K562 (cell line): ENCODE measurements around the gene TMSB15C. TPM values are rescaled to one million over a fixed set of nuclear protein-coding genes. Genes with fewer than 3 reads are reported as not detected.

ENCODE experiments used
- ATAC-seq: fragments of 200-7000 bp; cut with Tn5 transposase; 3 replicates; pipeline ENCODE4 v1.9.1; 2020; ENCODE audit warnings: moderate library complexity
- BruUV-seq: library from RNA; stranded (reverse); fragments of 400-500 nt; replicated peaks from 2 replicates; lab custom pipeline; 2021; lab: Mats Ljungman, UMichigan
- CTCF ChIA-PET: fragments of 300-600 bp; formaldehyde crosslinking; extraction: SDS; loops from one replicate; lab custom pipeline; 2021; ENCODE audit warnings: low intra/inter-chr PET ratio; lab: Yijun Ruan, JAX
- POLR2A ChIA-PET: fragments of 300-600, 350-650 bp; sonication (Branson Sonifier 250); formaldehyde crosslinking; extraction: SDS; loops from one replicate; lab custom pipeline; 2021; ENCODE audit warnings: antibody characterized with exemption, inconsistent platforms; lab: Yijun Ruan, JAX
- DNase-seq, 4 experiments: peaks; one replicate each; pipeline versions ENCODE4 v3.0.0 to v3.0.0-alpha.2; 2011 to 2018; ENCODE audit warnings: low spot score in 3 of 4, mixed read lengths in 3 of 4; ENCODE audit errors: extremely low read depth in 1 of 4
- FAIRE-seq: peaks from 2 replicates; lab custom pipeline; 2011; peaks lifted over from hg19 to GRCh38; lab: Jason Lieb, UNC
- H2AFZ ChIP-seq: 2 replicates; pipeline ENCODE4 v1.6.0; 2011; ENCODE audit warnings: low read depth, low read length, control low read depth, inconsistent platforms
- H3K27ac ChIP-seq: fragments of 200-600 bp; 3 replicates; pipeline ENCODE4 v1.8.0; 2011; ENCODE audit warnings: low read depth, mild to moderate bottlenecking, control low read depth, inconsistent platforms, low read length, moderate library complexity, mixed read lengths; ENCODE audit errors: extremely low read depth
- H3K27me3 ChIP-seq, 2 experiments: fragments of 300-600 bp in 1 of 2; 2 replicates in 1 of 2; 3 replicates in 1 of 2; pipeline versions ENCODE4 v1.6.0 to v1.8.0; 2011; ENCODE audit warnings: inconsistent platforms in 2 of 2, low read length in 2 of 2, mild to moderate bottlenecking in 1 of 2, mixed read lengths in 1 of 2, moderate library complexity in 1 of 2; ENCODE audit not compliant: control insufficient read depth in 2 of 2, insufficient read depth in 2 of 2
- H3K36me3 ChIP-seq: fragments of 300-600 bp; 3 replicates; pipeline ENCODE4 v1.8.0; 2011; ENCODE audit warnings: mild to moderate bottlenecking, low read length, inconsistent platforms; ENCODE audit not compliant: control insufficient read depth, insufficient read depth
- H3K4me1 ChIP-seq, 2 experiments: fragments of 200-600 bp in 1 of 2; replicated peaks in 1 of 2; 2 replicates in 1 of 2; 3 replicates in 1 of 2; pipeline versions ENCODE4 v1.5.1 to v1.8.0; 2011; ENCODE audit warnings: inconsistent platforms in 2 of 2, low read length in 2 of 2, mild to moderate bottlenecking in 1 of 2, mixed read lengths in 1 of 2, moderate library complexity in 1 of 2; ENCODE audit not compliant: control insufficient read depth in 2 of 2, insufficient read depth in 2 of 2
- H3K4me2 ChIP-seq: 2 replicates; pipeline ENCODE4 v1.6.1; 2011; ENCODE audit warnings: low read length, control low read depth, inconsistent platforms, mixed read lengths; ENCODE audit not compliant: insufficient read depth
- H3K4me3 ChIP-seq: fragments of 200-600 bp; sonication (generic), shearing (Covaris generic); 2 replicates; pipeline ENCODE4 v1.5.1; 2016; ENCODE audit warnings: control low read depth, inconsistent platforms
- H3K79me2 ChIP-seq: fragments of 200-600 bp; 3 replicates; pipeline ENCODE4 v1.8.0; 2011; ENCODE audit warnings: low read length, inconsistent platforms; ENCODE audit not compliant: control insufficient read depth, insufficient read depth
- H3K9ac ChIP-seq, 2 experiments: 2 replicates each; pipeline versions ENCODE4 v1.6.0 to v1.6.1; 2011; ENCODE audit warnings: low read depth in 2 of 2, low read length in 2 of 2, control low read depth in 1 of 2, inconsistent platforms in 1 of 2, mild to moderate bottlenecking in 1 of 2, mixed read lengths in 1 of 2; ENCODE audit not compliant: insufficient read depth in 1 of 2
- H3K9me1 ChIP-seq: one replicate; pipeline ENCODE4 v1.6.0; 2011; ENCODE audit warnings: inconsistent platforms, mild to moderate bottlenecking, low read length, moderate library complexity; ENCODE audit not compliant: control insufficient read depth, insufficient read depth
- H3K9me3 ChIP-seq: replicated peaks from 2 replicates; pipeline ENCODE4 v1.5.1; 2011; ENCODE audit warnings: low read depth, low read length, inconsistent platforms; ENCODE audit not compliant: control insufficient read depth, insufficient read depth
- H4K20me1 ChIP-seq: replicated peaks from 2 replicates; pipeline ENCODE4 v1.6.1; 2011; ENCODE audit warnings: low read length, inconsistent platforms, mixed read lengths; ENCODE audit not compliant: control insufficient read depth, insufficient read depth
- ATF1 ChIP-seq, 2 experiments: fragments of 450-650 bp in 1 of 2; IDR thresholded peaks; 2 replicates each; pipeline ENCODE4 v1.6.1; 2016; ENCODE audit warnings: missing compliant biosample characterization in 1 of 2, missing genetic modification characterization in 1 of 2
- CREM ChIP-seq: IDR thresholded peaks from 2 replicates; pipeline ENCODE4 v1.6.1; 2014; ENCODE audit warnings: antibody characterized with exemption, low read depth
- E2F6 ChIP-seq, 2 experiments: IDR thresholded peaks; 2 replicates each; pipeline ENCODE4 v1.6.1; 2011; ENCODE audit warnings: borderline replicate concordance in 1 of 2, control low read depth in 1 of 2, low read depth in 1 of 2, low read length in 1 of 2, mild to moderate bottlenecking in 1 of 2, mixed read lengths in 1 of 2, moderate library complexity in 1 of 2; ENCODE audit not compliant: insufficient read depth in 1 of 2, insufficient read length in 1 of 2, poor library complexity in 1 of 2, severe bottlenecking in 1 of 2; ENCODE audit errors: extremely low read depth in 1 of 2
- L3MBTL2 ChIP-seq: fragments of 450-650 bp; IDR thresholded peaks from 2 replicates; pipeline ENCODE4 v1.6.1; 2016; ENCODE audit warnings: mild to moderate bottlenecking, moderate library complexity
- NCOR1 ChIP-seq: fragments of 450-650 bp; IDR thresholded peaks from 2 replicates; pipeline ENCODE4 v1.6.1; 2016; ENCODE audit warnings: mild to moderate bottlenecking, moderate library complexity
- WGBS: fragments of 100-300 bp; shearing (Covaris generic); methylation state at CpG from one replicate; pipeline ENCODE4 v1.1.6; 2016; ENCODE audit warnings: low coverage, mixed read lengths; ENCODE audit not compliant: insufficient coverage; ENCODE audit errors: missing lambda C conversion rate; 5-methylcytosine and 5-hydroxymethylcytosine counted together
- in situ Hi-C: fragments of 300-500 bp; cut with MboI; formaldehyde crosslinking; loops from 4 replicates; pipeline ENCODE4 v1.15.0; 2018; ENCODE audit warnings: inconsistent platforms, mixed read lengths
- intact Hi-C: fragments of 100-400 bp; cut with micrococcal nuclease; formaldehyde crosslinking; loops from 2 replicates; pipeline ENCODE4 v1.14.2; 2022
- polyA plus RNA-seq, 8 experiments: library from polyadenylated mRNA; depleted of rRNA in 4 of 8; stranded (reverse) in 5 of 8; unstranded in 3 of 8; fragments of >200 nt; fragmentation: Nextera tagmentation in 2 of 8; fragmentation: Illumina TruSeq in 1 of 8; extraction: Ambion mirVana in 2 of 8; extraction: Trizol in 1 of 8; gene quantifications; 2 replicates each; pipeline versions ENCODE4 v1.2.1 to v1.2.3, GENCODE V29; 2011 to 2014; ENCODE audit warnings: inconsistent platforms in 1 of 8, missing spikeins in 1 of 8
- total RNA-seq, 7 experiments: library from RNA; depleted of rRNA in 6 of 7; stranded (reverse); fragments of >200 nt in 6 of 7; fragmentation: Illumina TruSeq in 2 of 7; extraction: Trizol in 2 of 7; gene quantifications; 2 replicates each; pipeline versions ENCODE4 v1.2.1 to v1.2.3, GENCODE V29; 2011 to 2021; ENCODE audit warnings: low replicate concordance in 1 of 7

The TMSB15C gene
- total and polyA plus RNA-seq, 9 of the 15 experiments (the other 6 are each of a cell fraction or from before 2014, with no cell fraction given) = 0.03 TPM; not detected in 8

GRCh38 chrX:104039689-104040505 is 36.1 kb downstream of the TMSB15C start, which contains the start of gene H2BW2:
H2BW2 (plus strand) TSS chrX:104039956; CDS start chrX:104039995, 39 bp downstream.
- Histone ChIP-seq H3K79me2 (no peaks in the 10 kb centered on the region), H2AFZ (no peak within 1 kb of the TSS), H3K9ac (no peak within 1 kb of the TSS), H3K4me3 (no peak within 1 kb of the TSS), H3K27me3 (peaks cover 0 to 12% of the 10 kb centered on the region in 2 experiments; a peak in 2 of 5 replicates), H3K9me3 (no peaks in the 10 kb centered on the region), H3K36me3 (no peaks in the 10 kb centered on the region), H3K27ac (no peak within 1 kb of the TSS), H3K9me1 (no peaks in the 10 kb centered on the region), H4K20me1 (no peaks in the 10 kb centered on the region), H3K4me2 (no peak within 1 kb of the TSS), H3K4me1 (no peaks in the 10 kb centered on the region)
- DNase-seq = no peak
- intact Hi-C loops = no loop called here
- in situ Hi-C loops = no loop called here
- ATAC-seq = no peak
- ChIA-PET POLR2A (no interaction called here), CTCF (no interaction called here)
- BruUV-seq = no TSS peak
- FAIRE-seq = no peak
- TF ChIP-seq E2F6 (IDR thresholded peaks at IDR 0.05; ENCODE audit: borderline replicate concordance in 1 of 2, extremely low read depth in 1 of 2, insufficient read depth in 1 of 2, insufficient read length in 1 of 2, low read depth in 1 of 2, low read length in 1 of 2, poor library complexity in 1 of 2, severe bottlenecking in 1 of 2) (peak; percentile 42 to 70), NCOR1 (no peak), ATF1 (CRISPR knock-in tag; IDR thresholded peaks at IDR 0.05) (no peak), ATF1 (tag; IDR thresholded peaks at IDR 0.05) (0 out of 2 replicates have a peak, but pooled peaks have one; percentile 22), CREM (peak; percentile 38; the same call in 1 of the 2 replicates), L3MBTL2 (peak; percentile 64)
- 7% methylated on average over 20 of the region's 39 CpGs for WGBS

Other genes starting within 250 kb of the TMSB15C start
Only the 7 nearest of the 8 such genes appear.
- not detected in 2 replicates for gene TMSB15B, start 113.6 kb downstream of the TMSB15C start, total RNA-seq (2014; rRNA removed)
- gene TMSB15B, start 113.6 kb downstream of the TMSB15C start, total RNA-seq (2014; rRNA removed; fragmentation: Illumina TruSeq; extraction: Trizol) = 0.22 TPM in 1 of 2 replicates, not detected in the other
- gene TMSB15B, start 113.6 kb downstream of the TMSB15C start, total RNA-seq (2015; rRNA removed; fragmentation: Illumina TruSeq; extraction: Trizol) = not detected in 2 replicates
- gene TMSB15B, start 113.6 kb downstream of the TMSB15C start, total RNA-seq (2021) = not detected in 2 replicates
- 0.77 TPM in 1 of 2 replicates, not detected in the other for gene TMSB15B, start 113.6 kb downstream of the TMSB15C start, polyA plus RNA-seq (2011; rRNA removed)
- gene TMSB15B, start 113.6 kb downstream of the TMSB15C start, polyA plus RNA-seq (2014; fragmentation: Illumina TruSeq; extraction: Trizol) = 0.14 TPM in 1 of 2 replicates, not detected in the other
- gene TMSB15B, start 113.6 kb downstream of the TMSB15C start, polyA plus RNA-seq (2014; fragmentation: Nextera tagmentation; extraction: Ambion mirVana) = under 1 TPM; 0.32 to 0.39 TPM
- 0.05 and 0.93 TPM in 2 replicates for gene TMSB15B, start 113.6 kb downstream of the TMSB15C start, polyA plus RNA-seq (2014; rRNA removed)
- gene H2BW1, start 62.5 kb downstream of the TMSB15C start, total RNA-seq (2014; rRNA removed) = not detected in 2 replicates
- not detected in 2 replicates for gene H2BW1, start 62.5 kb downstream of the TMSB15C start, total RNA-seq (2014; rRNA removed; fragmentation: Illumina TruSeq; extraction: Trizol)
- not detected in 2 replicates for gene H2BW1, start 62.5 kb downstream of the TMSB15C start, total RNA-seq (2015; rRNA removed; fragmentation: Illumina TruSeq; extraction: Trizol)
- not detected in 2 replicates for gene H2BW1, start 62.5 kb downstream of the TMSB15C start, total RNA-seq (2021)
- gene H2BW1, start 62.5 kb downstream of the TMSB15C start, polyA plus RNA-seq (2011; rRNA removed) = not detected in 2 replicates
- not detected in 2 replicates for gene H2BW1, start 62.5 kb downstream of the TMSB15C start, polyA plus RNA-seq (2014; fragmentation: Illumina TruSeq; extraction: Trizol)
- gene H2BW1, start 62.5 kb downstream of the TMSB15C start, polyA plus RNA-seq (2014; fragmentation: Nextera tagmentation; extraction: Ambion mirVana) = not detected
- gene H2BW1, start 62.5 kb downstream of the TMSB15C start, polyA plus RNA-seq (2014; rRNA removed) = not detected in 2 replicates
- gene H2BW2, start 36.3 kb downstream of the TMSB15C start, total RNA-seq (2014; rRNA removed) = 1.1 TPM in 1 of 2 replicates, not detected in the other
- not detected in 2 replicates for gene H2BW2, start 36.3 kb downstream of the TMSB15C start, total RNA-seq (2014; rRNA removed; fragmentation: Illumina TruSeq; extraction: Trizol)
- gene H2BW2, start 36.3 kb downstream of the TMSB15C start, total RNA-seq (2015; rRNA removed; fragmentation: Illumina TruSeq; extraction: Trizol) = not detected in 2 replicates
- not detected in 2 replicates for gene H2BW2, start 36.3 kb downstream of the TMSB15C start, total RNA-seq (2021)
- gene H2BW2, start 36.3 kb downstream of the TMSB15C start, polyA plus RNA-seq (2011; rRNA removed) = not detected in 2 replicates
- not detected in 2 replicates for gene H2BW2, start 36.3 kb downstream of the TMSB15C start, polyA plus RNA-seq (2014; fragmentation: Illumina TruSeq; extraction: Trizol)
- not detected for gene H2BW2, start 36.3 kb downstream of the TMSB15C start, polyA plus RNA-seq (2014; fragmentation: Nextera tagmentation; extraction: Ambion mirVana)
- not detected in 2 replicates for gene H2BW2, start 36.3 kb downstream of the TMSB15C start, polyA plus RNA-seq (2014; rRNA removed)
- gene ZCCHC18, start 36.3 kb upstream of the TMSB15C start, total RNA-seq (2014; rRNA removed) = not detected in 2 replicates
- gene ZCCHC18, start 36.3 kb upstream of the TMSB15C start, total RNA-seq (2014; rRNA removed; fragmentation: Illumina TruSeq; extraction: Trizol) = not detected in 2 replicates
- gene ZCCHC18, start 36.3 kb upstream of the TMSB15C start, total RNA-seq (2015; rRNA removed; fragmentation: Illumina TruSeq; extraction: Trizol) = not detected in 2 replicates
- not detected in 2 replicates for gene ZCCHC18, start 36.3 kb upstream of the TMSB15C start, total RNA-seq (2021)
- gene ZCCHC18, start 36.3 kb upstream of the TMSB15C start, polyA plus RNA-seq (2011; rRNA removed) = 0.15 TPM in 1 of 2 replicates, not detected in the other
- not detected in 2 replicates for gene ZCCHC18, start 36.3 kb upstream of the TMSB15C start, polyA plus RNA-seq (2014; fragmentation: Illumina TruSeq; extraction: Trizol)
- not detected for gene ZCCHC18, start 36.3 kb upstream of the TMSB15C start, polyA plus RNA-seq (2014; fragmentation: Nextera tagmentation; extraction: Ambion mirVana)
- gene ZCCHC18, start 36.3 kb upstream of the TMSB15C start, polyA plus RNA-seq (2014; rRNA removed) = not detected in 2 replicates
- gene SLC25A53, start 80.8 kb upstream of the TMSB15C start, total RNA-seq (2014; rRNA removed) = 7.7 and 10.8 TPM in 2 replicates
- gene SLC25A53, start 80.8 kb upstream of the TMSB15C start, total RNA-seq (2014; rRNA removed; fragmentation: Illumina TruSeq; extraction: Trizol) = 5.2 and 5.6 TPM in 2 replicates
- gene SLC25A53, start 80.8 kb upstream of the TMSB15C start, total RNA-seq (2015; rRNA removed; fragmentation: Illumina TruSeq; extraction: Trizol) = 7.8 and 8.6 TPM in 2 replicates
- 2.4 and 4.0 TPM in 2 replicates for gene SLC25A53, start 80.8 kb upstream of the TMSB15C start, total RNA-seq (2021)
- gene SLC25A53, start 80.8 kb upstream of the TMSB15C start, polyA plus RNA-seq (2011; rRNA removed) = 3.3 and 5.6 TPM in 2 replicates
- gene SLC25A53, start 80.8 kb upstream of the TMSB15C start, polyA plus RNA-seq (2014; fragmentation: Illumina TruSeq; extraction: Trizol) = 6.5 and 7.0 TPM in 2 replicates
- 1 to 10 TPM; 4.0 to 5.4 TPM for gene SLC25A53, start 80.8 kb upstream of the TMSB15C start, polyA plus RNA-seq (2014; fragmentation: Nextera tagmentation; extraction: Ambion mirVana)
- 4.9 and 5.8 TPM in 2 replicates for gene SLC25A53, start 80.8 kb upstream of the TMSB15C start, polyA plus RNA-seq (2014; rRNA removed)
- 13.7 and 14.2 TPM in 2 replicates for gene FAM199X, start 90.2 kb upstream of the TMSB15C start, total RNA-seq (2014; rRNA removed)
- 22.2 and 23.6 TPM in 2 replicates for gene FAM199X, start 90.2 kb upstream of the TMSB15C start, total RNA-seq (2014; rRNA removed; fragmentation: Illumina TruSeq; extraction: Trizol)
- 20.3 and 21.2 TPM in 2 replicates for gene FAM199X, start 90.2 kb upstream of the TMSB15C start, total RNA-seq (2015; rRNA removed; fragmentation: Illumina TruSeq; extraction: Trizol)
- gene FAM199X, start 90.2 kb upstream of the TMSB15C start, total RNA-seq (2021) = 19.0 and 19.3 TPM in 2 replicates
- 9.2 and 12.8 TPM in 2 replicates for gene FAM199X, start 90.2 kb upstream of the TMSB15C start, polyA plus RNA-seq (2011; rRNA removed)
- 13.0 and 15.4 TPM in 2 replicates for gene FAM199X, start 90.2 kb upstream of the TMSB15C start, polyA plus RNA-seq (2014; fragmentation: Illumina TruSeq; extraction: Trizol)
- 1 to 10 TPM; 4.6 to 5.6 TPM for gene FAM199X, start 90.2 kb upstream of the TMSB15C start, polyA plus RNA-seq (2014; fragmentation: Nextera tagmentation; extraction: Ambion mirVana)
- 12.4 and 13.6 TPM in 2 replicates for gene FAM199X, start 90.2 kb upstream of the TMSB15C start, polyA plus RNA-seq (2014; rRNA removed)
- gene ESX1, start 178.7 kb upstream of the TMSB15C start, total RNA-seq (2014; rRNA removed) = not detected in 2 replicates
- not detected in 2 replicates for gene ESX1, start 178.7 kb upstream of the TMSB15C start, total RNA-seq (2014; rRNA removed; fragmentation: Illumina TruSeq; extraction: Trizol)
- not detected in 2 replicates for gene ESX1, start 178.7 kb upstream of the TMSB15C start, total RNA-seq (2015; rRNA removed; fragmentation: Illumina TruSeq; extraction: Trizol)
- gene ESX1, start 178.7 kb upstream of the TMSB15C start, total RNA-seq (2021) = not detected in 2 replicates
- not detected in 2 replicates for gene ESX1, start 178.7 kb upstream of the TMSB15C start, polyA plus RNA-seq (2011; rRNA removed)
- gene ESX1, start 178.7 kb upstream of the TMSB15C start, polyA plus RNA-seq (2014; fragmentation: Illumina TruSeq; extraction: Trizol) = not detected in 2 replicates
- gene ESX1, start 178.7 kb upstream of the TMSB15C start, polyA plus RNA-seq (2014; fragmentation: Nextera tagmentation; extraction: Ambion mirVana) = not detected
- not detected in 2 replicates for gene ESX1, start 178.7 kb upstream of the TMSB15C start, polyA plus RNA-seq (2014; rRNA removed)